ENCODE measurements around the gene DRC7.
A peak's percentile ranks its signal among the peaks of the same experiment; 100 is the strongest.
"Not testable (repeated sequence)": the region's sequence is repeated elsewhere in the genome, so short reads cannot be mapped to it uniquely, and the experiment has no call there.

The DRC7 gene

DNA sequence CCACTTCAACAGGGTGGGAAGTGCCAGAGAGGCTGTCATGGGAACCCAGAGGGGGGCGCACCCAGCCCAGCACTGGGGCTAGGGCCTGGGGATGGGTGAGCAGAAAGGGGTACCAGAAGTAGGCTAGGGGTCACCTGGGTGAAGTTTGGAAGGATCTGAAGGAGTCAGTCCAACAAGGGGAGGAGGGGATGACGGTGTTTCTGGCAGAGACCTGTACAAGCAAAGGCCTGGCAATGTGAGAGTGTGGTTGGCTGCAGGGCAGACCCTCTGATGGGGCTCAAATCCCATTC is 27.5 kb downstream of the DRC7 start:
- no peak for DNase-seq

DNA sequence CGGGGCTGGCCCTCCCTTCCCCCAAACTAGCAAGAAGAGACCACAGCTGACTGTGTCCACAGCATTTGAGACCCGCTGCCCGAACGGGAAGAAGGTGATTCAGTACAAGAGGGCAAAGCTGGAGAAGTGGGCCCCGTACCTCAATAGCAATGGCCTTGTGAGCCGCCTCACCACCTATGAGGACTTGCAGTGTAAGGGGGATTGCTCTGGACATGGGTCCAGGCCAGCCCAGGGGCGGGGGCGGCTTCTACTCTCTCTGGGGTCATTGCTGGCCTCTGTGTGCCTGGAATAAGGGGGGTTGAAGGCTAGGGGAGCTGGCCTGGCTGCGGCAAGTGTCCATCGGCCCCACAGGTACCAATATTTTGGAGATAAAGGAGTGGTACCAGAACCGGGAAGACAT is 28.0 kb downstream of the DRC7 start:
- DNase-seq = no peak

GRCh38 chr16:57723170-57723569 is 28.6 kb downstream of the DRC7 start:
- DNase-seq = no peak

DNA sequence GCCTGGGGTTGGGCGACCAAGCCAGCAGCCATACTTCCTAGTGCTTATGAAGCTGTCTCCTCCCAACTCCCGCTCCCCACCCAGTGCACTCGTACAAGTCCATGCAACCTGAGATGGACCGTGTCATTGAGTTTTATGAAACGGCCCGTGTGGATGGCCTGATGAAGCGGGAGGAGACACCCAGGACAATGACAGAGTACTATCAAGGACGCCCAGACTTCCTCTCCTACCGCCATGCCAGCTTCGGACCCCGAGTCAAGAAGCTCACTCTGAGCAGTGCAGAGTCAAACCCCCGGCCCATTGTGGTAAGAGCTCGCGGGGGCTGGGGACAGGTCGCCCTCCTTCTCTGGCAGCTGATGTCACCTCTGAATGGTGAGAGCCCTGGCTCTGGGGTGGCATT is 29.9 kb downstream of the DRC7 start:
- DNase-seq = no peak

DNA sequence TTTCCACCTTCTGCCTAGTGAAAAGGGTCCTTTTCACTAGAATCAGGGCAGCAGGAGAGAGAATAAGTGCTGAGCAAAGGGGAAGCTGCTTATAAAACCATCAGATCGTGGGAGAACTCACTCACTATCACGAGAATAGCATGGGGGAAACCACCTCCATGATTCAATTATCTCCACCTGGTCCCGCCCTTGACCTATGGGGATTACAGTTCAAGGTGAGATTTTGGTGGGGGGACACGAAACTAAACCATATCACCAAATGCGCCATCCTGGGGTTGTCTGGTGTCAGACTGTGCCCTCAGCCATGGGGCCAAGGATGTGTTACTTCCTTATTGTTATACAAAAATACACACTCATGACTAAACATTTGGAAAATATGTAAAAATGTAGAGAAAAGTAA is 30.5 kb downstream of the DRC7 start:
- no peak for DNase-seq

DNA sequence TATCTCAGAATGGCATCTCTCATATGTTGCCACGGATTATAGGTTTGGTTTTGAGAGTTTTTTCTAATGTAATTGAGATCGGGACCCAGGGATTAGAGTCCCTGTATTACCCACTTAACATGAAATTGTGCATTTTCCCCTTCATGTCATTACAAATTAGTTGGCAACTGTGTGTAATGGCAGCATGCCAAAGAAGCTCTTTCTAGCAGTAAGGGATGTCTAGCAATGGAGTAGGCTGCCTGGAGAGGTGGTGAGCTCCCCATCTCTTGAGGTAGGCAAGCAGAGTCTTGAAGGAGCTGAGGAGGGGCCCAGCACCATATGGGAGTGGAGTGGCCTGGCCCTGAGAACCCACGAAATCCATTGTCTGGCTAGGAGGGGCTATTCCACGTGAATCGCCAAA is 30.9 kb downstream of the DRC7 start:
- DNase-seq = no peak

- no peak for DNase-seq
Measured at GRCh38 chr16:57725976-57726375, 31.4 kb downstream of the DRC7 start.

GRCh38 chr16:57726433-57726947 is 31.9 kb downstream of the DRC7 start:
- DNase-seq = no peak

DNA sequence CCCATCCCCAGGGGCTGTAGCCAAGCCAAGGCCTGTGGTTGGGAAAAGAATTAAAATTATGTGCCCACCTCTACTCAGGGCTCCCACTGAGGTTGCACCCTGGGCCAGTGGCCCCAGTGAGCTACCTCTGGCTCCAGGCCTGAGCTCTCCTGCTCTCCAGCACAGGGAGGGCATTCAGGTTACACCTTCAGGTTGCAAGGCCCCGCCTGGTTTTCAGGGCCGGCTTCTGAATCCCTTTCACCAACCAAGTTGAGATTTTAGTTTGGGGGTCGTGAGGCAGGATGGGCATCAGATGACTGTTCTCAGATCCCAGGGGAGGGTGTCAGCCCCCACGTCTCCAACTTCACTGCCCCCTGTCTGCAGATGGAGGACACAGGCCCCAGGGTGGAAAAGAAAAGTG is 33.0 kb downstream of the DRC7 start:
- DNase-seq = no peak

GRCh38 chr16:57728336-57729181 is 34.0 kb downstream of the DRC7 start:
- peak; percentile 8 for DNase-seq

- no peak for DNase-seq
Measured at GRCh38 chr16:57729182-57729484, 34.5 kb downstream of the DRC7 start.

- DNase-seq = not testable (repeated sequence)
Measured at GRCh38 chr16:57729852-57730251, 35.2 kb downstream of the DRC7 start.

GRCh38 chr16:57730771-57731730 is 36.4 kb downstream of the DRC7 start:
- DNase-seq = no peak

GRCh38 chr16:57732037-57732436 is 37.4 kb downstream of the DRC7 start:
- DNase-seq = no peak

DNA sequence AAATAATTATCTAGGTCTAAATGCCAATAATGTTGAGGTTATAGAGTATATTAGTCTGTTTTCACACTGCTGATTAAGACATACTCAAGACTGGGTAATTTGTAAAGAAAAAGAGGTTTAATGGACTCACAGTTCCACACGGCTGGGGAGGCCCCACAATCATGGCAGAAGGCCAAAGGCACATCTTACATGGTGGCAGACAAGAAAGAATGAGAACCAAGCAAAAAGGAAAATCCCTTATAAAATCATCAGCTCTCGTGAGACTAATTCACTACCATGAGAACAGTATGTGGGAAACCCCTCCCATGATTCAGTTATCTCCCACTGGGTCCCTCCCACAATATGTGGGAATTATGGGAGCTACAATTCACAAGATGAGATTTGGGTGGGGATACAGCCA is 38.1 kb downstream of the DRC7 start:
- DNase-seq = no peak

GRCh38 chr16:57734308-57734924 is 39.8 kb downstream of the DRC7 start:
- DNase-seq = no peak

DNA sequence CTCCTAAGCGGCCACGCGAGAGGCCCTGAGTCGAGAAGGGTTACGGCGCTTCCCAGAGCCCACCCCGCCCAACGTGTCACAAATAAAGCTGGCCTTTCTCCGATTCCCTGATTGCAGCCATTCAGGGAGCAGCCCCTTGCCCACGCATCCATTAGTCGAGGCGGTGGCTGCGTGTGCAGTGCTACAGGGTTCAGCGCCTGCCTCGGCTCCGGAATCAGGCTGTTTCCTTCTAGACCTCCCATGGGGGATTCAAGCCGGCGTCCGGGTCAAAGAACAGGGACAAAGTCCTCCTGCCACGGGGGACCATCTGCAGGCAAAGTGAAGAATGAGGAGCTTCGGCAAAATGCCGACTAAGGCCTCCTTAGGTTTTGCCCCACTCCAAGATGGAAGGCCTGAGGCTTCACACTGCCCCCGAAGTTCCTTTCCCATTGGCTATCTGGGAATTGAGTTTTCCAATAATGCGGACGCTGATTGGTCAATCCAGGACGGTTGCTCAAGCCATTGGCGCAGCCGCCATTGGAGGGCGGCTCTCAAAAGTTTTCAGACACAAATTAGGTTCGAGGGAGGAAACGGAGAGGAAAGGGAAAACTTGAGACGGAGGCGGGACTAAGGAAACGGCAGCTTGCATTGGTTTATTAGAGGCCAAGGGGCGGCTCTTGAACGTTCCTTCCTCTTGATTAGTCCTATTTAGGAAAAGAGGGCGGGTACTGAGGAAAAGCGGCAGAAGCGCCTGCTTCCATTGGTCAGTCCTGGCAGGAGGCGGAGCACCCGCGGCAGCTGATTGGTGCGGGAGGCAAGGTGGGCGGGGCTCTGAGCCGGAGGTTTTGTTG is 40.5 kb downstream of the DRC7 start:
- DNase-seq = peak; percentile 99

GRCh38 chr16:57735755-57736418 is 41.3 kb downstream of the DRC7 start, which contains the start of gene KATNB1:
KATNB1 (plus strand) TSS chr16:57735770; CDS start chr16:57737244, 1,474 bp downstream.
- DNase-seq = no peak

- DNase-seq = peak; percentile 61
Measured at GRCh38 chr16:57736419-57737351, 42.1 kb downstream of the DRC7 start.

DNA sequence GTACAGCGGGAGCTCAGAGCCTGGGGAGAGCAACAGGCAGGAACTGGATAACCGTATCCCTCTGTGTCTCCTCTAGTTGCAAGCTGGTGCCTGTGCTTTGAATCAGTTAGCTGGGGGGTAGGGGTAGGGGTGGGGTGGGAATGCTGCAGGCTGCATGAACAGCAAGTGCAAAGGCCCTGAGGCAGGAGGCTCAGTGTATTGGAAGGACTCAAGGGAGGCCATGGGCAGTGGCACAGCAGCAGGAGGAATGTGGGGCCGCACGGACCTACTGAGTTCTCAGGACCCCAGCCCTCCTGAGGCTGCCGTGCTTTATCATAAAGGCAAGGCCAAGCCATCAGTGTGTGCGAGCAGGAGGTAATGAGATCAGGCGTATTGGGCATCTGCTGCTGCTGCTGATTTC is 44.2 kb downstream of the DRC7 start:
- no peak for DNase-seq
